Stomach (tissue), 4 donors: ENCODE results near the gene PUS3.

Source experiments
- POLR2A ChIP-seq, 4 donors: fragments of 450-650 bp; IDR thresholded peaks; one replicate each; pipeline ENCODE4 v1.6.1; 2016; ENCODE audit warnings: antibody characterized with exemption in 4 of 4, control low read depth in 2 of 4, mild to moderate bottlenecking in 1 of 4, moderate library complexity in 1 of 4
- TF ChIP-seq, protein P1 (sequence below), 7 experiments: fragments of 450-650 bp in 4 of 7; fragments of 200-600 bp in 3 of 7; sonication (generic) in 3 of 7; IDR thresholded peaks; one replicate each; pipeline ENCODE4 v1.5.1; 2016 to 2019; ENCODE audit warnings: antibody characterized with exemption in 7 of 7, control low read depth in 2 of 7, mild to moderate bottlenecking in 1 of 7

DNA sequence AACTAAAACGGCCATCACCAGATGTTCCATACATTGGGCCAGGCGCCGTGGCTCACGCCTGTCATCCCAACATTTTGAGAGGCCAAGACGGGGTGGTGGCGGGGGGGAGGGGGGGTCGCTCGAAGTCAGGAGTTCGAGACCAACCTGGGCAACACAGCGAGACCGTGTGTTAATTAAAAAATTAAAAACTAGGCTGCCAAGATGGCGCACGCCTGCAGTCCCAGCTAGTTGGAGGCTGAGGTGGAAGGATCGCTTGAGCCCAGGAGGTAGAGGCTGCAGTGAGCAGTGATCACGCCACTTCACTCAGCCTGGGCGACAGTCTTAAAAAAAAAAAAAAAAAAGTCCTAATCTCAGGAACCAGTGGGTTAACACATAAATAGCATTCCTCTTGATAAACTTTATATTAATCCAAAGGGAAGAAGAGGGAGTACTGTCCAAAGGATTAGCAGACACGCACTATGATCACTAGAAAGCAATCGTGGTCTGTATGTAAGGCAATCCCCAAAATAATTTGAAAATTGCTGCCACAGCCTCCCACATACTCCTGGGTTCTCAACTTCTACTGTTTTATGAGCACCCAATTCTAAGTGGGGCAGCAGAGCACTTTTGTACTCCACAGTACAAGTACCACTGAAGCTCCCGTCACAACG is 604 bp downstream of the PUS3 start:
- TF ChIP-seq, protein P1, sequence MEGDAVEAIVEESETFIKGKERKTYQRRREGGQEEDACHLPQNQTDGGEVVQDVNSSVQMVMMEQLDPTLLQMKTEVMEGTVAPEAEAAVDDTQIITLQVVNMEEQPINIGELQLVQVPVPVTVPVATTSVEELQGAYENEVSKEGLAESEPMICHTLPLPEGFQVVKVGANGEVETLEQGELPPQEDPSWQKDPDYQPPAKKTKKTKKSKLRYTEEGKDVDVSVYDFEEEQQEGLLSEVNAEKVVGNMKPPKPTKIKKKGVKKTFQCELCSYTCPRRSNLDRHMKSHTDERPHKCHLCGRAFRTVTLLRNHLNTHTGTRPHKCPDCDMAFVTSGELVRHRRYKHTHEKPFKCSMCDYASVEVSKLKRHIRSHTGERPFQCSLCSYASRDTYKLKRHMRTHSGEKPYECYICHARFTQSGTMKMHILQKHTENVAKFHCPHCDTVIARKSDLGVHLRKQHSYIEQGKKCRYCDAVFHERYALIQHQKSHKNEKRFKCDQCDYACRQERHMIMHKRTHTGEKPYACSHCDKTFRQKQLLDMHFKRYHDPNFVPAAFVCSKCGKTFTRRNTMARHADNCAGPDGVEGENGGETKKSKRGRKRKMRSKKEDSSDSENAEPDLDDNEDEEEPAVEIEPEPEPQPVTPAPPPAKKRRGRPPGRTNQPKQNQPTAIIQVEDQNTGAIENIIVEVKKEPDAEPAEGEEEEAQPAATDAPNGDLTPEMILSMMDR (IDR thresholded peaks at IDR 0.05): no peak
- no peak for TF ChIP-seq POLR2A (IDR thresholded peaks at IDR 0.05)
